HPDE6-E6E7 (cell line): ENCODE measurements around the gene GRK5.
"Not testable (repeated sequence)": the region's sequence is repeated elsewhere in the genome, so short reads cannot be mapped to it uniquely, and the experiment has no call there.

ENCODE experiments used
- DNase-seq: peaks from one replicate; pipeline ENCODE4 v3.0.0; 2011; ENCODE audit warnings: missing footprints; ENCODE audit errors: extremely low spot score

The GRK5 gene

DNA sequence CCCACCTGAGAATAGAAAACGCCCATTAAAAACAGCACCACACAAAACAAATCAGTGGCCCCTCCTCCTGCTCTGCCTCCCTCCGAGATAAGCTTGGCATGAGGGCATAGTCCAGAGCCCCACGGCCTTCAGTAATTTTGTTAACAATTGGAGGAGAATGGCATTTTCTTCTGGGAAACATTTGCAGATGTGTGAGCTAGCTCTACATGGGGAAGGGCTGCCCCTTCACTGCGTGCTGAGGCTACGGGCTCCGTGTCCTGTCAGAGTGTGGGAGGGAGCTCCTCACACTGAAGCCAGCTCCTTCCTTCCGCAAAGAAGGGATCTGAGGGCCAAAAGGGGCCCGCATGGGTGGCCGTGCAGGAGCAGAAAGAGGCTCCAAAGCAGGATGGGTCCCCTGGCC, 15.2 kb downstream of the GRK5 start:
- DNase-seq: no peak

- DNase-seq: no peak
These were observed 15.6 kb downstream of the GRK5 start for GRCh38 chr10:119222966-119223386.

DNA sequence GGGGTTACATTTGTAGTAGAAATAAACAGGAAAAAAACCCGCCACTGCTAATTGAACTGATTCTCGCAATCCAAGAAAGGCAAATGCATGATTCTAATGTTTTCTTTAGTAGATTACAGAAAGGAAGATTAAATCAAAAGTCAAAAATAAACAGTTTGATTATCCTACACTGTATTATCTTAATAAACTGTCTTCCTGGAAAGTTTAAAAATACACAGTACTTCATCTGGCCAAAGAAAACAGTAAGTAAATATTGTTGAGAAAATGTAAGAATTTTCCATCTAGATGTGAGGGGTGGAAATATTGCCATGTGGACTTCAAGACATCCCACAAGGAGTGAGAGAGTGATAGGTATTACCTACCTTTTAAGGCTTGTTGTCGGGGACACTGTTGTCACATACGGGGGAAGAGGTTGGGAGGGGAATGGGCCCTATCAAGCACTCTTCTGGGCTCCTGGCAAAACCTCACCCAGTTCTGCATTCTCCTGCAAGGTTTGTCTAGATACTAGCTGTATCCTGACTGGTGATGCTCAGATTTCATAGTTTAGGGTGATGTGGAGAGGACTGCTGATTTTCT, 17.8 kb downstream of the GRK5 start:
- DNase-seq: no peak

DNA sequence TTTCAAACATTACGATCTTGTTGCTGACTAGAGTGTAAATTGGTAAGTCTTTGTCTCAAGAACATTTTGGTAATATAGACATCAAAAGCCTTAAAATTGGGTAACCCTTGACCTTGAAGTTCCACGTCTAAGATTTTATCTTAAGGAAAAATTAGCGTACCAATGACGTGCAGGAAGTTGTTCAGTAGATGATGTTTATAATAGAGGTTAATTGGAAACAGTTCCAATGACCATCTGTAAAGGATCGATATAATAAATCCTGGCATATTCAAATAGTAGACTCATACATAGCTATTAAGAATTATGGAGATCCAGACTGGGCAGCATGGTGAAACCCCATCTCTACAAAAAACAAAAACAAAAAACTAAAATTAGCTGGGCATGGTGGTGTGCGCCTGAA, 20.5 kb downstream of the GRK5 start:
- no peak for DNase-seq

DNA sequence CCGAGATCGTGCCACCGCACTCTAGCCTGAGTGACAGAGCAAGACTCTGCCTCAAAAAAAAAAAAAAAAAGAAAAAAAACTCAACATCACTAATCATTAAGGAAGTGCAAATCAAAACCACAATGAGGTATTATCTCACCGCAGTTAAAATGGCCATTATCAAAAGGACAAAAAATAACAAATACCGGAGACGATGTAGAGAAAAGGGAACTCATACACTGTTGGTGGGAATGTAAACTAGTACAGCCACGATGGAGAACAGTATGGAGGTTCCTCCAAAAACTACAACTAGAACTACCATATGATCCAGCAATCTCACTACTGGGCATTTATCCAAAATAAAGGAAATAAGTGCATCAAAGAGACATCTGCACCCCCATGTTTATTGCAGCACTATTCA, 24.3 kb downstream of the GRK5 start:
- no peak for DNase-seq

DNA sequence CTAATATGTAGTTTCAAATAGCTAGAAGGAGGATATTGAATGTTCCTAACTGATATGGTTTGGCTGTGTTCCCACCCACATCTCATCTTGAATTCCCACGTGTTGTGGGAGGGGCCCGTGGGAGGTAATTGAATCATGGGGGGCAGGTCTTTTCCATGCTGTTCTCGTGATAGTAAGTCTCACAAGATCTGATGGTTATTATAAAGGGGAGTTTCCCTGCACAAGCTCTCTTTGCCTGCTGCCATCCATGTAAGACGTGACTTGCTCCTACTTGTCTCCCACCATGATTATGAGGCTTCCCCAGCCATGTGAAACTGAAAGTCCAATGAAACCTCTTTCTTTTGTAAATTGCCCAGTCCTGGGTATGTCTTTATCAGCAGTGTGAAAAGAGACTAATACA, 25.1 kb downstream of the GRK5 start:
- DNase-seq: not testable (repeated sequence)

DNA sequence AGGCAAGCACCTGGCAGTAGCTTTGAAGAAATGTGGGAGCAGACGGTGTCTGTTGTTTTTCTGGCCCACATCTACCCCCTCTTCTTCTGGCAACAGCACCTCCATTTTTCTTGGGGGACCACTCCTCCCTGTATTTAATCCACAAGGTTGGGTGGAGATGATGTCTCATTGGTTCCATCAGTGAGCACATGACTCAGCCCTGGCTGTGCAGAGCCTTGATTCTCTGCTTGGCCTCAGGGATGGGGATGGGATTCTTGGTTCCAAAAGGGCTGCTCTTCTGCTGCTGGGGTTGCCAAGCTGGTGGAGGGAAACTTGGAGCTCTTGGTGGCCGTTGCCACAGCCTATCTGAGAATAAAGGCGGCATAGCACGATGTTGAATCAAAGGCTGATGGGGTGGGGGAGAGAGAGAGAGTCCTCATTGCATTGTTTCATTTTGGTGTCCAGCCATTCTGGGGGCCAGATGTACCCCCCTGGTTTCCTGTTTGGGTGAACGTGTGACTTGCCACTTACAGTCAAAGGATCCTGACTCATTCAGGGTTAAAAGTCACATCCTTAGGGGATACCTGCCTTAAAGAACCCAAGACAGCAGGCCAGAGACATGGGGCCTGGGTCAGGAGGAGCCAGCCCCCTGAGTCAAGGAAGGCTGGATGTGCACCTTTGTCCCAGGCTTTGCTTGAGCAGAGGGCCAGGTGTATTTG, 25.9 kb downstream of the GRK5 start:
- no peak for DNase-seq

DNA sequence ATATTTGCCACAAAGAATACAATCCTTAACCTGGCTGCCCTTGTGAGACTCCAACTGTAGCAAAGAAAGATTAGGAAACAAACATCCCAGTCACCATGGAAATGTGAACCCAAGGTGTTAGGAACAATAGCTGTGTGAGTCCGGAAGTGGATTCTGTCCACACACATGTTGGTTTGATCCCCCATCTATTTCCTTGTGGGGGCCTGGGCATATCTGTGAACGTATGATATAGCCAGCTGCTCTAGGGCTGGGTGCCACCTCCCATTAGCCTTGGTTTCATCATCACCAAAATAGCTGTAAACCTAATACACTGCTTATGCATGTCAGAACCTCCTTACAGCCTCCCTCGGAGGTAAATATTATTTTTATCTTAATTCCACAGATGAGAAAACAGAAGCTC, 26.4 kb downstream of the GRK5 start:
- DNase-seq: no peak

GRCh38 chr10:119235356-119235755, 28.0 kb downstream of the GRK5 start:
- no peak for DNase-seq

GRCh38 chr10:119237722-119238436, 30.5 kb downstream of the GRK5 start:
- no peak for DNase-seq

DNA sequence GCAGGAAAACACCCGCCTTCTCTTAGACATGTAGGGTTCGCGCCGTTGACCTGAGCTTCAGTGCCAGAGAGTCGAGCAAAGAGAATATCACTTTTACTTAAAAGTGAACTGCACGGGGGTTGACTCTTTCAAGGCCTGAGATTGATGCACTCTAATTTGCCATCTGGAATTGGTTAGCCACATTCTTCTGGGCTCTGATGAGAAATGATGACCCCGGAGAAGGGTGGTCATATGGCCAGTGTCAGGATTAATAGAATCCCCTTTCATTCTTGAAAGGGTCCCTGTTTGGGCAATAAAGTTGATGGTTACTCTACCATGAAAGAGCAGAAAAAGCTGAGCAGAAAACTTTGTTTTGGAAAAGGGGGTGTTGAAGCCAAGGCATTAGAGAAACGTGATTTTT, 31.2 kb downstream of the GRK5 start:
- DNase-seq: no peak

- DNase-seq: not testable (repeated sequence)
These were observed 31.6 kb downstream of the GRK5 start for GRCh38 chr10:119239015-119239414.

DNA sequence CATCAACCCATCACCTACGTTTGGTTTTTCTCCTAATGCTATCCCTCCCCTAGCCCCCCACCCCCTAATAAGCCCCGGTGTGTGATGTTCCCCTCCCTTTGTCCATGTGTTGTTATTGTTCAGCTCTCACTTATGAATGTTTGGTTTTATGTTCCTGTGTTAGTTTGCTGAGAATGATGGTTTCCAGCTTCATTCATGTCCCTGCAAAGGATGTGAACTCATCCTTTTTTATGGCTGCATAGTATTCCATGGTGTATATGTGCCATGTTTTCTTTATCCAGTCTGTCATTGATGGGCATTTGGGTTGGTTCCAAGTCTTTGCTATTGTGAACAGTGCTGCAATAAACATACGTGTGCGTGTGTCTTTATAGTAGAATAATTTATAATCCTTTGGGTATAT, 32.3 kb downstream of the GRK5 start:
- not testable (repeated sequence) for DNase-seq

DNA sequence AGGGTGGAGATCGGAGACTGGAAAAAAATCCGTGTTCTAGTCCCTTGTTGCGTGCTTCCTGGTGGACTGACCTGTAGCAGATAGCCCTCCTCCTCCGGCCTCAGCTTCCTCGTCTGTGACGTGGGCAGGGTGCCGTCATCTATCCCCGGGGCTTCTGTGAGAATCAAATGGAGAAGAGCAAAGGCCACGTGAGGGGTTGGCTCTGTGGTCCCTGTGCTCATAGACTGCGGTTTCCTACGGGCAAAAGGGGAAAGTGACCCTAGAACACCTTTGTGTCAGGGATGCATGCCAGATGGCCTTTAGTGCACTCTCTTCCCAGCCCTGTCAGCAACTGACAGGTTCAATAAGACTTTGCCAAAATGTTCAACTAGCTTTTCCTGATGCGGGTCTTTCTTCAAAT, 33.7 kb downstream of the GRK5 start:
- DNase-seq: no peak

DNA sequence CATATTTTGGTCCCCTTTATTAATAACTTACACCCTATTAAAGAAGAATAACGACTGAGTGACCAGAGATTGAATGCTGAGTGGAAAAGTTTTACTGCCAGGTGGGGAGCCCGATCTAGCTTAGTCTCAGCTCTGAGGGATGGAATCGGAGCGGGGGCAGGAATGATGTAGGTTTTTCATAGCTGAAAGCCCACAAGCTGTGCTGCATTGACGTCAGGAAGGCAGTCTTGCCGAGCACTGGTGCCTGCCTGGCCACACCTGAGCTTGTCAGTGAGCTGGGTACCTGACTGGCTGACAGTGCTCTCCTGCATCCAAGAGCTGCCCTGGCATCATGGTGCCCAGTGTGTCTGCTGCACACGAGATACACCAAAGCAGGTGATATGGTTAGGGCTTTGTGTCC, 34.8 kb downstream of the GRK5 start:
- DNase-seq: no peak

- no peak for DNase-seq
These were observed 36.1 kb downstream of the GRK5 start for GRCh38 chr10:119243488-119243887.

GRCh38 chr10:119243967-119244366, 36.6 kb downstream of the GRK5 start:
- no peak for DNase-seq

GRCh38 chr10:119245272-119245671, 37.9 kb downstream of the GRK5 start:
- peak; percentile 27 for DNase-seq

DNA sequence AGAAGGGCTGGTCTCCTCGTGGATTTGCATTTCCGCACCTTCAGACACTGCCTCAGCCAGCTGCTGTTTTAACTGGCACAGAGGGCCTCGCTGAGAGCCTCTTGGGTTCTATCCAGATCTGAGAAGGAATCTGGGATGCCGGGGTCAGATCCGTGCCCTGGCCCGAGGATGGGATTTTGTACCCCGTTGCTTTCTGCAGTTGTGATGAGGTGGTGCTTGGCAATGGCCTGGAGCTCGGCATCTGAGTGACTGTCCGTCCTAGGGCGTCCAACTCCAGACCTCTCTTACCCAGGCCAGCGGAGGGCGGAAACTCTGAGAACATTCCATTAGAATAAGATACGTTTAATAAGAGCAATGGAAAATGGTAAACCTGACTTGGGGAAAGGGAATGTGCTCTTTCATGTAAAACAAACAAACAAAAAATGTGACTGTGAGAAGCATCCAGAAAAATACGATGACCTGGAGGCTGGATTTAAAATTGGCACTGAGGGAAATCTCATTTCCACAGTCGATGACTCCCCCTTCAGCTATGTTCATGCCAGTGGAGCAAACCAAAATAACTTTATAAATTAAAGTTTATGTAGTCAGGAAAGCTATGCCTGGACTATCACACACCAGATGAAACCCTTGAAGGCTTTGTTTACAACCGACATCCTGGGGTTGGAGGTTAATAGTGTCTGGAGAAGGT, 39.6 kb downstream of the GRK5 start:
- no peak for DNase-seq

DNA sequence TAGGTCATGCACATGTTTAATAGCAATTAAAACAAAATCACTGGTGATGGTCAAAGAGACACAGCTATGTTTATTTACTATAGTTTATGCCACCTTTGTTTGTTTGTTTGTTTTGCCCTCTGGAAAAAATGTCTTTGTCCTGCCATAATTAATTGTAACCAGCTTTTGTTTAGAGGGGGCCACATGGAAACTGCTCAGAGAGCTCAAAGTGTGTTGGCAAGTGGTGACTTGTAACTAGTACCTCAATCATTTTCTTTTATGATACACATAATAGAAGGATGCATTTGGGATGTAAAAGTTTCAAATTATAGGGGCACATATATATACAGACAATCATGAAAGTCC, 40.2 kb downstream of the GRK5 start:
- no peak for DNase-seq

- no peak for DNase-seq
These were observed 40.8 kb downstream of the GRK5 start for GRCh38 chr10:119248184-119248583.

DNA sequence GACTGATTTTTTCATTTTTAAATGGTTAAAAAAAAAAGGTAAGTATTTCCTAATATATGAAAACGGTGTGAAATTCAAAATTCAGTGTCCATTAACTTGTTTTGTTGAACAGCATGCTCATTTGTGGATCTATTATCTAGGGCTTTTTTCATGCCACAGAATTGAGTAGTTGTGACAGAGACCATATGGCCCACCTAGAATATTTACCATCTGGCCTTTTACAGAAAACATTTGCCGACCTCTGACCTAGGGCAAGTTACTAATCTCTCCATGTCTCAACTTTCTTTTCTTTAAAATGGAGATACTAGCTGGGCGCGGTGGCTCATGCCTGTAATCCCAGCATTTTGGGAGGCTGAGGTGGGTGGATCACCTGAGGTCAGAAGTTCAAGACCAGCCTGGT, 41.3 kb downstream of the GRK5 start:
- no peak for DNase-seq
